ENCODE results near the gene SLC25A43. TPM values are rescaled to one million over a fixed set of nuclear protein-coding genes. Genes with fewer than 3 reads are reported as not detected.
"Not testable (repeated sequence)": the region's sequence is repeated elsewhere in the genome, so short reads cannot be mapped to it uniquely, and the experiment has no call there.

SLC25A43 gene
- total and polyA plus RNA-seq, 2 of the 8 experiments (the other 6 are each of a cell fraction or from before 2014, with no cell fraction given) = 3.1 to 5.8 TPM

GRCh38 chrX:119361451-119361850 is 37.7 kb upstream of the SLC25A43 start:
- FAIRE-seq; H3K4ac ChIP-seq (replicated peaks; ENCODE audit: insufficient read length, low read depth, low read length); H2BK15ac ChIP-seq (ENCODE audit: low read length); POLR2A ChIA-PET (ENCODE audit: partially characterized antibody); H2AK5ac ChIP-seq (ENCODE audit: low read depth, low read length); H3K9me3 ChIP-seq (ENCODE audit: insufficient read depth in 2 of 2, low read depth in 1 of 2, low read length in 1 of 2); CTCF ChIA-PET (ENCODE audit: partially characterized antibody); H3K27ac ChIP-seq (ENCODE audit: low read depth, low read length); H2BK12ac ChIP-seq (ENCODE audit: low read depth, low read length); H3K4me1 ChIP-seq (replicated peaks in 1 of 4; ENCODE audit: control insufficient read depth in 3 of 4, insufficient read depth in 4 of 4, low read length in 3 of 4); H3K4me2 ChIP-seq (ENCODE audit: insufficient read depth in 1 of 2, low read depth in 2 of 2, low read length in 2 of 2); H2AFZ ChIP-seq (ENCODE audit: low read length); H3K23ac ChIP-seq (ENCODE audit: insufficient read length); H3K79me1 ChIP-seq (ENCODE audit: low read depth, low read length); H2BK20ac ChIP-seq (ENCODE audit: low read length); H4K20me1 ChIP-seq (replicated peaks in 1 of 2; ENCODE audit: control insufficient read depth in 1 of 2, insufficient read depth in 2 of 2, low read length in 2 of 2); H3K14ac ChIP-seq (ENCODE audit: insufficient read length); H3K79me2 ChIP-seq (ENCODE audit: control insufficient read depth in 1 of 2, insufficient read depth in 2 of 2, low read length in 2 of 2); H2BK5ac ChIP-seq (ENCODE audit: low read depth, low read length); H2BK120ac ChIP-seq (replicated peaks; ENCODE audit: low read depth, low read length); H3K18ac ChIP-seq (ENCODE audit: extremely low read depth, low read length); H3K36me3 ChIP-seq (ENCODE audit: control insufficient read depth in 2 of 4, insufficient read depth in 4 of 4, low read length in 3 of 4); DNase-seq (ENCODE audit: low read depth in 1 of 2, low spot score in 2 of 2); H4K8ac ChIP-seq (ENCODE audit: extremely low read depth, insufficient read depth, low read length); H3K23me2 ChIP-seq (ENCODE audit: low read depth, low read length); H4K5ac ChIP-seq (ENCODE audit: insufficient read length, low read depth, low read length); H3K27me3 ChIP-seq (replicated peaks in 1 of 4; ENCODE audit: control insufficient read depth in 3 of 4, extremely low read depth in 1 of 4, insufficient read depth in 3 of 4, low read length in 3 of 4); H4K91ac ChIP-seq (replicated peaks; ENCODE audit: insufficient read length, low read length); H3K4me3 ChIP-seq (ENCODE audit: extremely low read depth in 1 of 4, insufficient read depth in 2 of 4, low read depth in 3 of 4, low read length in 4 of 4); H3K9ac ChIP-seq (replicated peaks in 1 of 4; ENCODE audit: extremely low read depth in 1 of 4, low read depth in 3 of 4, low read length in 3 of 4); H3K56ac ChIP-seq (replicated peaks; ENCODE audit: insufficient read length, low read depth, low read length): not testable (repeated sequence)
- no CpG with 5 or more reads among the region's 27 CpGs for WGBS, 2 experiments (ENCODE audit: extremely low coverage in 1 of 2, insufficient coverage in 1 of 2, insufficient read length in 1 of 2, insufficient replicate concordance in 2 of 2, low coverage in 1 of 2, low lambda C conversion rate in 2 of 2, missing lambda C conversion rate in 1 of 2)

- POLR2A ChIA-PET (ENCODE audit: partially characterized antibody); H3K4me2 ChIP-seq (ENCODE audit: insufficient read depth in 1 of 2, low read depth in 2 of 2, low read length in 2 of 2); H3K4me3 ChIP-seq (ENCODE audit: extremely low read depth in 1 of 4, insufficient read depth in 2 of 4, low read depth in 3 of 4, low read length in 4 of 4); H2BK20ac ChIP-seq (ENCODE audit: low read length); H4K5ac ChIP-seq (ENCODE audit: insufficient read length, low read depth, low read length); H2BK15ac ChIP-seq (ENCODE audit: low read length); H3K14ac ChIP-seq (ENCODE audit: insufficient read length); H3K79me2 ChIP-seq (ENCODE audit: control insufficient read depth in 1 of 2, insufficient read depth in 2 of 2, low read length in 2 of 2); H3K4ac ChIP-seq (replicated peaks; ENCODE audit: insufficient read length, low read depth, low read length); H3K36me3 ChIP-seq (ENCODE audit: control insufficient read depth in 2 of 4, insufficient read depth in 4 of 4, low read length in 3 of 4); H2BK5ac ChIP-seq (ENCODE audit: low read depth, low read length); H4K20me1 ChIP-seq (replicated peaks in 1 of 2; ENCODE audit: control insufficient read depth in 1 of 2, insufficient read depth in 2 of 2, low read length in 2 of 2); H3K27me3 ChIP-seq (replicated peaks in 1 of 4; ENCODE audit: control insufficient read depth in 3 of 4, extremely low read depth in 1 of 4, insufficient read depth in 3 of 4, low read length in 3 of 4); H3K9me3 ChIP-seq (ENCODE audit: insufficient read depth in 2 of 2, low read depth in 1 of 2, low read length in 1 of 2); H3K23me2 ChIP-seq (ENCODE audit: low read depth, low read length); H3K27ac ChIP-seq (ENCODE audit: low read depth, low read length); H2BK120ac ChIP-seq (replicated peaks; ENCODE audit: low read depth, low read length); H3K79me1 ChIP-seq (ENCODE audit: low read depth, low read length); H3K4me1 ChIP-seq (replicated peaks in 1 of 4; ENCODE audit: control insufficient read depth in 3 of 4, insufficient read depth in 4 of 4, low read length in 3 of 4); CTCF ChIA-PET (ENCODE audit: partially characterized antibody); H4K91ac ChIP-seq (replicated peaks; ENCODE audit: insufficient read length, low read length); FAIRE-seq; H4K8ac ChIP-seq (ENCODE audit: extremely low read depth, insufficient read depth, low read length); H2BK12ac ChIP-seq (ENCODE audit: low read depth, low read length); H3K9ac ChIP-seq (replicated peaks in 1 of 4; ENCODE audit: extremely low read depth in 1 of 4, low read depth in 3 of 4, low read length in 3 of 4); H2AFZ ChIP-seq (ENCODE audit: low read length); H3K18ac ChIP-seq (ENCODE audit: extremely low read depth, low read length); H2AK5ac ChIP-seq (ENCODE audit: low read depth, low read length); H3K56ac ChIP-seq (replicated peaks; ENCODE audit: insufficient read length, low read depth, low read length); DNase-seq (ENCODE audit: low read depth in 1 of 2, low spot score in 2 of 2); H3K23ac ChIP-seq (ENCODE audit: insufficient read length): not testable (repeated sequence)
- WGBS, 2 experiments (ENCODE audit: extremely low coverage in 1 of 2, insufficient coverage in 1 of 2, insufficient read length in 1 of 2, insufficient replicate concordance in 2 of 2, low coverage in 1 of 2, low lambda C conversion rate in 2 of 2, missing lambda C conversion rate in 1 of 2) = no CpG with 5 or more reads among the region's 24 CpGs
Observed at GRCh38 chrX:119362074-119362473, 37.1 kb upstream of the SLC25A43 start.
